PC-3 (cell line): ENCODE measurements around the gene PXT1. TPM values are rescaled to one million over a fixed set of nuclear protein-coding genes. Genes with fewer than 3 reads are reported as not detected.

ENCODE experiments used
- ATAC-seq: fragments of 200-7000 bp; cut with Tn5 transposase; 2 replicates; pipeline ENCODE4 v1.9.1; 2020; ENCODE audit warnings: mild to moderate bottlenecking, moderate library complexity
- BruUV-seq: library from RNA; stranded (reverse); fragments of 400-500 nt; replicated peaks from 2 replicates; lab custom pipeline; 2021; lab: Mats Ljungman, UMichigan
- CTCF ChIA-PET: fragments of 300-600 bp; sonication (Branson Sonifier 250); formaldehyde crosslinking; loops from one replicate; lab custom pipeline; 2022; ENCODE audit warnings: antibody characterized with exemption; lab: Charles Lee
- POLR2A ChIA-PET: fragments of 300-600 bp; sonication (Branson Sonifier 250); formaldehyde crosslinking; loops from one replicate; lab custom pipeline; 2022; ENCODE audit warnings: antibody characterized with exemption; ENCODE audit not compliant: unreplicated experiment; lab: Charles Lee
- DNase-seq: peaks from one replicate; pipeline ENCODE4 v3.0.0-alpha.2; 2015
- H2AFZ ChIP-seq: fragments of 300-600 bp; sonication (generic); 2 replicates; pipeline ENCODE4 v1.6.0; 2016; ENCODE audit warnings: antibody characterized with exemption, low read length
- H3F3A ChIP-seq: fragments of 300-600 bp; sonication (generic); one replicate; pipeline ENCODE4 v1.6.0; 2017; ENCODE audit warnings: antibody characterized with exemption, low read length, control low read depth, mild to moderate bottlenecking; ENCODE audit not compliant: unreplicated experiment
- H3K27ac ChIP-seq: fragments of 300-600 bp; sonication (generic); 2 replicates; pipeline ENCODE4 v1.5.1; 2016; ENCODE audit warnings: mild to moderate bottlenecking, low read length
- H3K27me3 ChIP-seq: fragments of 300-600 bp; sonication (generic); 2 replicates; pipeline ENCODE4 v1.6.1; 2016; ENCODE audit warnings: low read length, mixed read lengths
- H3K36me3 ChIP-seq: fragments of 300-600 bp; sonication (generic); 2 replicates; pipeline ENCODE4 v1.6.1; 2016; ENCODE audit warnings: low read depth, mixed run types, low read length, mixed read lengths
- H3K4me1 ChIP-seq: fragments of 300-600 bp; sonication (generic); 2 replicates; pipeline ENCODE4 v1.5.1; 2016; ENCODE audit warnings: low read length; ENCODE audit not compliant: insufficient read depth
- H3K4me2 ChIP-seq: fragments of 300-600 bp; sonication (generic); 2 replicates; pipeline ENCODE4 v1.6.0; 2016; ENCODE audit warnings: low read length
- H3K4me3 ChIP-seq: fragments of 300-600 bp; sonication (generic); 2 replicates; pipeline ENCODE4 v1.5.1; 2016; ENCODE audit warnings: mild to moderate bottlenecking, low read length, mixed read lengths
- H3K79me2 ChIP-seq: fragments of 300-600 bp; sonication (generic); 2 replicates; pipeline ENCODE4 v1.6.1; 2017; ENCODE audit warnings: low read length, mixed read lengths
- H3K9ac ChIP-seq: fragments of 300-600 bp; sonication (generic); 2 replicates; pipeline ENCODE4 v1.6.0; 2016; ENCODE audit warnings: mild to moderate bottlenecking, low read length
- H3K9me2 ChIP-seq: fragments of 300-600 bp; sonication (generic); replicated peaks from 2 replicates; pipeline ENCODE4 v1.6.1; 2016; ENCODE audit warnings: mixed run types, low read length, mixed read lengths
- H3K9me3 ChIP-seq: fragments of 300-600 bp; sonication (generic); 2 replicates; pipeline ENCODE4 v1.6.1; 2016; ENCODE audit warnings: low read length, mixed read lengths
- H4K20me1 ChIP-seq: fragments of 300-600 bp; sonication (generic); 2 replicates; pipeline ENCODE4 v1.6.1; 2016; ENCODE audit warnings: low read length, mixed read lengths
- CTCF ChIP-seq: fragments of 300-600 bp; sonication (generic); conservative IDR thresholded peaks from 2 replicates; pipeline ENCODE4 v1.5.1; 2017; ENCODE audit warnings: antibody characterized with exemption, low read depth, mild to moderate bottlenecking, low read length
- EZH2 ChIP-seq: fragments of 300-600 bp; sonication (generic); IDR thresholded peaks from one replicate; pipeline ENCODE4 v1.6.1; 2017; ENCODE audit warnings: antibody characterized with exemption, mild to moderate bottlenecking, low read length; ENCODE audit not compliant: unreplicated experiment
- EZH2phosphoT487 ChIP-seq: fragments of 300-600 bp; sonication (generic); IDR thresholded peaks from 2 replicates; pipeline ENCODE4 v1.6.1; 2018; ENCODE audit warnings: mild to moderate bottlenecking, antibody characterized with exemption, low read length, borderline replicate concordance
- intact Hi-C: fragments of 100-400 bp; cut with micrococcal nuclease; formaldehyde crosslinking; loops from 2 replicates; pipeline ENCODE4 v1.9.0; 2023
- total RNA-seq: library from RNA; depleted of rRNA; stranded (reverse); fragments of >200 nt; gene quantifications from 2 replicates; pipeline ENCODE4 v1.2.3, GENCODE V29; 2014

PXT1 gene
- total RNA-seq, 1 experiment from 2014 or later = not detected

GRCh38 chr6:36389353-36389752 is 53.3 kb downstream of the PXT1 start:
- intact Hi-C loops = no loop called here
- no peak overlapping the region for H2AFZ ChIP-seq
- no peak overlapping the region for H3K4me3 ChIP-seq
- H3K36me3 ChIP-seq = no peaks in the 10 kb centered on the region
- DNase-seq (no peak), ATAC-seq (no peak)
- no peaks in the 10 kb centered on the region for H3K9me3 ChIP-seq
- CTCF ChIA-PET = no interaction called here
- no TSS peak for BruUV-seq
- POLR2A ChIA-PET = no interaction called here
- no peaks in the 10 kb centered on the region for H4K20me1 ChIP-seq
- H3K4me1 ChIP-seq = no peaks in the 10 kb centered on the region
- TF ChIP-seq EZH2phosphoT487 (no peak), EZH2 (no peak), CTCF (no peak)
- no peaks in the 10 kb centered on the region for H3K79me2 ChIP-seq
- no peak overlapping the region for H3K9ac ChIP-seq
- H3K27ac ChIP-seq = no peak overlapping the region
- no peaks in the 10 kb centered on the region for H3F3A ChIP-seq
- no peak overlapping the region for H3K4me2 ChIP-seq
- H3K9me2 ChIP-seq = no peaks in the 10 kb centered on the region
- H3K27me3 ChIP-seq = peaks cover 24% of the 10 kb centered on the region

DNA sequence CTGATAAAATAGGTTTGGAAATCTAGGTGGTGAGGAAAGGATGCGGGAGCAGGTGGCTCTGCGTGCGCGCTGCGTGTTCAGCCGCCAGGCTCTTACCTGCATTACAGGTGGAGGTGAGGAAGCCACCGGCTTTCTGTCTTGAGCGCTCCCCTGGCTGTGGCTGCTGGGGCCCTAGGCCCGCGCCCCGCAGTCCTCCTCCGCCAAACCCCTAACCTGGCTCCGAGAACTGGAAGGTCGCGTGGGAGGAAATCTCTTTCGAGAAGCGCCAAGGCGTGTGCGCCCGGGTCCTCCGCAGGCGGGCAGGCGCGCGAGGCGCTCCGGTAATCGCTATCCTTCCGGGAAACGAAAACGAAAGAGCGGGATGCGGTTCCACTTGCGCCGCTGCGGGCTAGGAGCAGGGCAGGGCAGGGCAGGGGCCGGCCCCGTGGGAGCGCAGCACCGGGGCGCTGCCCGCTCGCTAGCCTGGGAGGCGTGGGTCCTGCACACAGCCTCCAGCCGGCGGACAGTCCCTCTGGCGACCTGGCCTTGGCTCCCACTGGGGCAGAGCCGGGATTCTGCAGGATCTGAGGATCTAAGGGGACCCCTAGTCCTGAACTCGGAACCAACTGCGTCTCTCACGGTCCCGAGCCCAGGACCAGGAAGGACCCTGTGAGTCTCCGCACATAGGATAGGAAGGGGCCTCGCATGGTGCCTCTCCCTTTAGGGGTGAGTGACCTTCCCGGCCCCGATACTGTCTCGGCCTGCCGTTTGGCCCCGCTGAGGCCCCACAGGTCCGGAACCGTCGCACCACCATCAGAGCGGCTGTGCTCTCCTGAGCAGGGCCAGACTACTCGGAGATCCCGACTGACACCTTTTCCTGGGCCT is 55.0 kb downstream of the PXT1 start, which contains the start of gene ETV7:
Gene ETV7 (minus strand): TSS at position 230 of the 864 bp plus-strand sequence. CDS start 128 bp downstream, at position 102.
- Histone ChIP-seq H3K27ac (no peak within 1 kb of the TSS), H3K9ac (peak within 1 kb of the TSS; percentile 2; the same call in 1 of the 2 replicates), H3K4me1 (peaks cover 12% of the 10 kb centered on the region), H3F3A (no peaks in the 10 kb centered on the region), H3K36me3 (no peaks in the 10 kb centered on the region), H3K27me3 (peaks cover 24% of the 10 kb centered on the region), H3K79me2 (no peaks in the 10 kb centered on the region), H3K4me3 (peak within 1 kb of the TSS; percentile 72), H3K9me3 (no peaks in the 10 kb centered on the region), H2AFZ (peak within 1 kb of the TSS; percentile 86), H3K4me2 (peak within 1 kb of the TSS; percentile 96), H3K9me2 (no peaks in the 10 kb centered on the region), H4K20me1 (no peaks in the 10 kb centered on the region)
- ChIA-PET POLR2A (no interaction called here), CTCF (no interaction called here)
- TF ChIP-seq CTCF (no peak), EZH2 (no peak), EZH2phosphoT487 (no peak)
- intact Hi-C loops = no loop called here
- no peak for ATAC-seq
- DNase-seq = peak; percentile 20
- BruUV-seq = no TSS peak
